Activated CD4-positive, alpha-beta T cell treated with anti-CD3 and anti-CD28 coated beads for 48 hours (primary cell): ENCODE measurements around the gene NFIA.

Experiments used
- DNase-seq: peaks from one replicate; pipeline ENCODE4 v3.0.0-alpha.2; 2020

The NFIA gene

DNA sequence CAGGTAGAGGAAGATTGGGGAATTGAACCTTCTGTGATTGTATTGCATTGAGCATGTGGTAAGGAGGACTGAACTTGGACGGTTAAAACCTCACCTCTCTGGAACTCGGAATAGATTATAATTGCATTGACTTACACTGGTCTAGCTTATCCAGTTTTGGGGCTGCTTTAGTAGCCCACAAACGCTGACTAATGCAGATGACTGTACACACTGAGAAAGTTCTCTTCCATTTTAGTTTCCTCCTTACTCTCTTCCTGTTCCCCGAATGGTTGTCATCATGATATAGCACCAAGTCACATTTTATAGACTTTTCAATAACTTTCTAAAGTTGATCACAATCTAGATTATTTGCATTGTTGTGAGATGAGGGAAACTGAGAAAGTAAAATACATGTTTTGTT lies 78.2 kb downstream of the NFIA start:
- DNase-seq = no peak

DNA sequence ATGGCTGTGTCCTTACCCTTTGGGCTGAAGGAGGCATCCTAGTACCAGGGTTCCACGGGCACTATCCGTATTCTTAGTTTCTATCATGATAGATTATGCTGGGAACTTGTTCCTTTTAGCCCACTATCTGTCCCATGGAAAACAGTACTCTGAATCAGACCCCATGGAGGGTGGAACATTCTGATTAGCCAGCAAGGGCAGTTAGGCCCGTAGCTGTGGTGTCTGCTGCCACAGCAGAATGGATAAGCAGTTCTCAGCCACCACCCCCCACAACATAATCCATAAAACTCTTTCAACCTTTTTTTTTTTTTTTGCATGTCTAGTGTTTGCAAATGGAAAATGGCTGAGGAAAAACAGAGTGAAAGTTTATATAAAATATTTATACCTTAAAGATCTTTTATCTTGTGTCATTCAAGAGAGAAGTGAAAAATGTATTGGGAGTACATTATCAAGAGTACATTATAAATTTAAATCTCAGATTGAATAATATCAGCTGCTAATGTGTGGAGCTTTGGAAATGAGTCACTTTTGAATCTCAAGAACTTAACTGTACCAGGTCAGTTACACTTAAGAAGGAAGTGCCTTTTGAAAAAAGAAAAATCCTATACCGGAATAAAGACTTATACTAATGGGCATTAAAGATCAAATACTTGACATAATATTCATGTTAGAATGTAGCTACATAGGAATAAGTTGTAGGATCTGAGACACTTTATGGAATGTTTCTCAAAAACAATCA lies 80.3 kb downstream of the NFIA start:
- no peak for DNase-seq

DNA sequence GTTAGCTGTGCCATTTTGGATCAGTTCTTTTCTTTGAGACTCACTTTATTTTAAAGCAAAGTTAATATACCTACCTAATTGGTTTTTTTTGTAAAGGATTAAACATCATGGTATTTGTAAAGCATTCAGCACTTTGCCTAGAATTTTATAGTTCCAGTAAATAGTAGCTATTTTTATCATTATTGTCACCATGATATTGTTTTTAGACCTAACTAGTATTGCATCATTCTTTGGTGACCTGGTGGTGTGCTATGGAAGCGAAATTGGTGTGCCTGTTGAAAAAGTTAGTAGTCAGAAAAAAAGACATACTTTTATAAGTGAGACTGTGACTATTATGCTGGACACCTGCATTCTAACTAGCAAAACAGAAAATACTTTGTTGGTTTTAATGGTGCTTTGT lies 81.0 kb downstream of the NFIA start:
- no peak for DNase-seq

DNA sequence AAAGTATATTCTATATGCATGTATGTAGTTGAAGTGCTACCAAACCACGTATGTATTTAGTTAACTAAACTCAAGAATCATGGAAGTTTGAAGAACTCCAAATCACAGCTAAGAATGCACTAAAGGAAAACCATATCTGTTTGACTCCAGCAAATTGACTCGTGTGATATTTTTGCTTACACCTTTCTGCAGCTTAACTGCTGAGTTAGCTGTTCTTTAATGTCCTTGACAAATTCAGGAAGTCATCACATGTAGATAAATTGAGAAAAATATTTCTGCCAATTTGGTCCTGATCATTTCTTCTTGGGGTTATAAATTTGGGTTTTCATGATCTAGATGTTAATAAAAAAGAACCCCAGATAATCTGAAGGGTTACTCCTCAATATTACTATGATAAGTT lies 83.0 kb downstream of the NFIA start:
- no peak for DNase-seq

DNA sequence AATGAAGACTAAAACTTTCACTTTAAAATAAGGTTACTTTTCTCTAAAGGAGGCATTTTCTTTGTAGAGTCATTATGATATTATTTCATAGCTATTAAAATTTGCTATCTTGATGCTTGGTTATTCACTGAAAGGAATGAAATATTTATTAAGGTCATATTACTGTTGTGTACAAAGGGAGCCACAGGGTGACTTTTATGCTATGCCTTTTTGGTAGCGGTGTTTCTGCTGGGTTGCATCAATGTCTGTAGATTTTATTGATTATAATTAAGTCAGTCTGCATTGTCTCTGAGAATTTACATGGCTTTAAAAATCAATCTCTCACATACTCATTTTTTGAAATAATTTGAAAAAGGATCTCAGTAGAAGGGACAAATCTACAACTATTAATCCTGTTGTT lies 84.9 kb downstream of the NFIA start:
- DNase-seq = no peak

DNA sequence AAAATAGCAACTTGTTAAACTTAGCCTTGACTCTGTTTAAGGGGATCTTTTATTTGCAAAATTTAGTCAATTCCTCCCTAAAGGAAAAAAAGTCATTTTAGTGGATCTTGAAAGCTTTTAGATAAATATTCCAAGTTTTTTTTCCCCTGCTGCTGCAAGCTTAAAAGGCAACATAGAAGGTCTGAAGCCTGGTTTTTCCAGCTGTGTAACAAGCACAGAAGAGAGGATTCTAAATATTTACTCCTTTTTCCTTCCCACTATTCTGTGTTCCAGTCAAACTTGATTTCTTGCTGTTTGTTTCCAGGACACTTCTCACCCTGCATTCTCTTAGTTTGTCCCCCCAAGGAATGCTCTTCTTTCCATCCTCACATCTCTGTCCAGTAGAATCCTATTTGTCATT lies 86.7 kb downstream of the NFIA start:
- no peak for DNase-seq

DNA sequence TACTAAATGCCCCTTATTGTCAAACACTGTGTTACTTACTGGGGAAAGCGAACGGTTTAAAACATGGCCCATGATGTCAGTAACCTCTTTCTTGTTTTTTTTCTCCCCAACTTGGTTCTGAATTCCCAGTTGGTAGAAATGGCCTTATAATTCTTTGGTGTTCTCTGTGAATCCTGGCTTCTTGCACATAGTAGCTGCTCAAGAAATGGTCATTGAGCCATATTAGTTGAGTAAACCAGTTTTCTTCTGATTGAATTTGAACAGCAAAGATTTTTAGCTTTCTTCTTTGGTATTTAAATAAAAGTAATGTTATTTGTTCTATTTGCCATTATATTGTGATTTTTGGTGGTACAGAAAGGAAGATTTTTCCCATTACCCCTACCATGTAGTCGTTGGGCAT lies 87.3 kb downstream of the NFIA start:
- no peak for DNase-seq

DNA sequence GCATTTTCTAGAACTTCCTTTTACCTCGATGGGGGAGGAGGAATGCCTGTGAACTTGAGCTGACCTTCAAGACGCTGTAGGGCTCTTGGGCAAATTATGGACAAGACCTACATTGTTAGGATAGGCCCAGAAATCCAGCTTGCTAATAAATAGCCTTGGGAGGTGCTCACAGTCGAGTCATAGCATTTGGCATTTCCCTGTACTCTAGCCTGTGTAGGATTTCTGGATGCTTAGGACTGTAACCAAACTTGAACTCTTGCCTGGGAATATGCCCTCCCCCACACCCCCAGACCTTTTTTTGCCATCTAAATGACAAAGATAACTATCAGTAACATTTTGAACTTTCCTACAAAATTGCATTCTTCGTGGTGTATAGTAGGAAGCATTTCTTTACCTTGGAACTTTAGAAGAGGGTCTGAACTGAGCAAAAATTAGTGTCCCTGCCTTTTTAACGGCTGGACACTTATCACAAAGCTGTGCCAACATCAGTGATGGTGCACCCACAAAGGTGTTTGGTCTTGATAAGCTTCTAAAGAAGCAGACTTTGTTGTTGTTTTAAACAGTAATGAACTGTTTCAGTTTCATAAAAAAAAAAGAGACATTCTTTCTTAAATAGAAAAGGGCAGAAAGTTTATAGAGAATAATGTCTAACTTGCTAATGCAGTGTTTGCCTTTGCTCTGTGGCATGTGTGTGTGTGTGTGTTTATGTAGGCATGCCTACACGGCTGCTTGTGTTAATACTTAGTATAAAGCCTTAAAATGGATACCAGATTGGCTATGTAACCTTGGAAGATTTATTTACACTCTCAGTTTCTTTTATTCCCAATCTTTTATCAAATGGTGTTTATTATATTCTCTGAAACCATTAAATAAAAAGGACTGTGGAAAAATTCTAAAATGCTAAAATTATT lies 88.2 kb downstream of the NFIA start:
- DNase-seq = no peak

DNA sequence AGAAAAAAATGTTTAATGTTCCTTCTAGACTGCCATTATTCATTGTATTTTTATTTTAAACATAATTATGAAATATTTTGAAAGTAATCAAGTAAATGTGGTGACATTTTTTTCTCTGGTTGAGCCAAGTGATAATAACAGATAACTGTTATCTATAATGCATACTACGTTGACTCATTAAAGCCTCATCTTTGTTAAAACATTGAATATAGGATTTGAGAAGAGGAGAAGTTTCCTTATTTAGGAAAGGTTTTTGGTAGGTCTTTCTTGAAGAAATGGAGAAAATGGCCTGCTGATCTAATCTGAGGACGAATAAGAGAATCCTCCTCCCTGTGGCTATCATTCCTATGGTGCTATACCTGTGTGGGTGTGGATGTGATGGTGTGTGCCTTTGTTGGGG lies 89.0 kb downstream of the NFIA start:
- DNase-seq = no peak

DNA sequence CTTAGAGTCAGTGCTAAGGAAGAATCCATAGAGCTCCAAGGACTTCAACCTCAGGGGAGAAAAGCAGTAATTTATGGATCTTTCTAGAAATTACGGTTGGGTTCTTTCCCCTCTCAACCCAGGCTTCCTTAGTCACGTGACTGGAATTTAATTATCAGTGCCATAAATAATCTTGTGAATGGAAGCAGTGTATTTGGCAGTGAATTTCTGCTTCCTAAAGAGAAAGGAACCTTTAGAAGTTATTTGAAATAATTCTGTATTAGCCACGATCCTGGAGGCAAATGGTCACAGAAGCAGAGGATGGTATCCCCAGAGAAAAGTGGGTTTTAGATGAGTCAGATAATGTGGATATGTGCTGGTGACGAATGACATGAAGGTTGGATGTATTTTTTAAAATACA lies 89.6 kb downstream of the NFIA start:
- no peak for DNase-seq

DNA sequence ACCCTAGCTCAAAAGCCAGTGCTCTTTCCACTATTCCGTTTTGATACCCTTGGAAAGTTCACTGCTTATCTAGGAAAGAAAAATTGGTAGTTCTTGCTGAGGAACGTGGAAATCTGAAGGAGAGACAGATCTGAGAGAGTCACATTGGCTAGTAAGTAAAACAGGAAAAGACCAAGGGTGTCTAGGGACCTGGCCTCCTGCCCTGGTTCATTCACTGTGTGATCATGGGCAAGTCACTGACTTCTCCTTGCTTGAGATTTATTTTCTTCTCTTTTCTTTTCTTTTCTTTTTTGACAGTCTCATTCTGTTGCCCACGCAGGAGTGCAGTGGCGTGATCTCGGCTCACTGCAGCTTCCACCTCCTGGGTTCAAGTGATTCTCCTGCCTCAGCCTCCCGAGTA lies 90.8 kb downstream of the NFIA start:
- no peak for DNase-seq

DNA sequence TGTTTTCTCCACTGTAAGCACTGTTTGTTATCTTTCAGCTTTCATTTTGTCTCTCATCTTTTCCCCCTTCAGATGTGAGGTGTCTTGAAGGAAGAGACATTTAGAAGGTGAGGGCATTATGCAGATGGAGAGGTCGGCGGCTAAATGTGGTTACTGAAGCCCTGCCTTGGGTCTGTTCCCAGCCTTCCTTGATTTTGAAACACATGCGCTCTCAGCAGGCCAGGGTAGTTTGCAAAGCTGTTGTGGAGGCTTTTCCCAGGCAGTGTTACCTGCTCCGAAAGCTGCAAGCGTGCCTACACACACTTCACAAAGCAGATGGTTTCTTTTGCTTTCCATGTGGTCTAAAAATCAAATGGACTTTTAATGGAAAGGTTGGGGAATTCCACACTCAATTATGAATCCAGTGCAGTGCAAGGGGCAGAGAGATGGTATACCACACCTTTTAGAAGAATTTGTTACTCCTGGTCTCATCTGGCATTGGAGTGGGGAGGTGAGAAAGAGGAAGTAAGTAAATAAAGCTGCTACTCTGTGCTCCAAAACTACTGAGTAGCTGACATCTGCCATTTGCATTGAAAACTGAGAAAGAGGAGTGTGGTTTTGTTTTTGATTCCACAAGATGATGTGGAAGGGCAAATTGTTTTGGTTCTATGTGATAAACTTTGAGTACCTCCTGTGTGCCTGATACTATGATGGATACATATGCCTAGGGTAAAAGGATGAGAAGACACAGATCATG lies 91.9 kb downstream of the NFIA start:
- DNase-seq = no peak

DNA sequence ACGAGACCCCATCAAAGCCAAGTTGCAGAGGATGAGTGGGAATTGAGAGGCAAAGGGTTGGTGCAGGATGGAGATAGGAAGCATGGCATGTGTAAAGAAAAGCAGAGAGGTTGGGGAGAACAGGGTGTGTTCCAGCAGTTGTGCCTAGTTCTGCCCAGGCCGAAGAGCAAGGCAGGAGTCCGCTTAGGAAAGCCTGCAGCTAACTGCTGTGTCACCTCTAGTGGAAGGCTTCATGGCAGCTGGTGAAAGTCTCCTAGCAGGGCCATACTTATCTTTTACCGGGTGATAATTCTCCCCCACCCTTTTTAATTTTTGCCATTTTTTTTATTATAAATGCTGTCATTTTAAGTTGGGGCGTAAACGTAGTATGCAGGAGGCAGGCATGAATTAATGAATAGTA lies 93.6 kb downstream of the NFIA start:
- DNase-seq = no peak

DNA sequence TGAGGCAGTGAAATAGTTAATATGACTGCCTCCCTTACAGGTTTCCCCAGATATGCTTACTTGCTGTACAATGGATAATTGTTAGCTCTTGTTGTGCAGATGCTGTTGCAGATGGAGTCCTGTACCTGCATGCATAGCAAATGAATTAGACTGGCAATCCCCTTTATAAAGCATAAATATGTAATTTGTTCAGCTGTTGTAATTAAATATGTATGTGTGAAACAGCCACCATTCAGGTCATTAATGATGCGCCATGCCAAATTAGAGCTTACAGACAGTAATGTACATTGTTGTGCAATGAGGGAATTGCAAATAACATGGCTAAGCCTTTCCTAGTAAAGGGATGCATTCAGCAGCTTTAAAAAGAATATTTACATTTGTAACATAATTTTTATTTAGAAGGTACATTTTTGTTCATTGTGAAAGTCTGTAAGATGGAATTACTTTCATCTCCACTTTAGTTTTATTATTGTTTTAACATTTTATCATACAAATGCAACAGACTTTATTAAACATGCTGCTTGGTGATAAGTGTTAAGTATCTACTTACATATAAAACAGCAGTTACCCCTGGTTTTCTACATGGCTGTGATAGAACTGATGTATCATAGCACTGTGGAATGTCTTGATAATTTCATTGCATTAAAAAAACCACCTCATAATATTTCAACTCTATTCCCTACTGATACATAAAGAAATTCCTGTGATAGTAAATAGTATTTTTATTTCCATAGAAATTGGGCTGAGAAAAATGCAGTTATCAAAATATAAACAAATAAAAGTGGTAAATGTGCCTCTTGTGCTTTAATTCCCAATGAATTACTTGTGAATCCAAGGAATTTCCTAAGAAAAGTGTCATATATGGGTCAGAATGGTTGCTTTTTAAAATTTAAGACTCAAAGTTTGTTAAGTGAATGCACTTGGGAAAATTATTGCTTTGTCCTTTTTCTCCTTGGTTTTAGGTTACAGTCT lies 99.0 kb downstream of the NFIA start:
- DNase-seq = no peak

DNA sequence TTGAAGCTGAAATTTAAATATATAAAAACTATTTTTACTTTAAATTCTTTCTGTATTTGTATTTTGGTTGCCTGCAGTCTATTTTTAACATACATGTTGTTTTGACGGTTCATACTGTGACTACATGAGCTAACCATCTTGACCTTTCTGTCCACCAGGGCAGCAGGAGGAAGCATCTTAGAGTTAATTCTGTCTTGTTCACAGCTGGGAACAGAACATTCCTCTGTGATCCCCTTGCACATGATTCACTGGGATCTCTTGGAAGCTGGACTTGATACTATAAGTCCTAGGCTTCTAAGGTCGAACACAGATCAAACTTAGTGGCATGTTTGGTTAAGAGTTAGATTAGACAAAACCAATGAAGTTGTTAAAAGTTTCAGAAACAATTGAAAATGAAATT lies 99.7 kb downstream of the NFIA start:
- no peak for DNase-seq

DNA sequence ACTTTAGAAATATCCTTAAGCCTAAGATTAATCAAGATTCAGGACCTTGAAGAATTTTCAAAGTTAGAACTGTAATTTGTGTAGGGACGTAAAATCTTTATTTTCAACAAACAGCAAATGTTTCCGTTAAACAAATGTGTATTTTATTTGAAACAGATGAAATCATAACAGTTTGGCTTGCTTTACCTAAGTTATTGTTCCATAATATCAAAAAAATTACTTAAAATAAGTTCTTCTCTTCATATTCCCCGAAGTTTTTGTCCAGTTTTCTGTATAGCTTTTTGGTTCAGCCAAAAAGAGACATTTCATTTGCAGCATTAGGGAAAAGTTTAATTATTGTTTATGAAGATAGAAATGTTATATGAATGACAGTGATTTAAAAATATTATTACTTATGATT lies 100.1 kb downstream of the NFIA start:
- no peak for DNase-seq

DNA sequence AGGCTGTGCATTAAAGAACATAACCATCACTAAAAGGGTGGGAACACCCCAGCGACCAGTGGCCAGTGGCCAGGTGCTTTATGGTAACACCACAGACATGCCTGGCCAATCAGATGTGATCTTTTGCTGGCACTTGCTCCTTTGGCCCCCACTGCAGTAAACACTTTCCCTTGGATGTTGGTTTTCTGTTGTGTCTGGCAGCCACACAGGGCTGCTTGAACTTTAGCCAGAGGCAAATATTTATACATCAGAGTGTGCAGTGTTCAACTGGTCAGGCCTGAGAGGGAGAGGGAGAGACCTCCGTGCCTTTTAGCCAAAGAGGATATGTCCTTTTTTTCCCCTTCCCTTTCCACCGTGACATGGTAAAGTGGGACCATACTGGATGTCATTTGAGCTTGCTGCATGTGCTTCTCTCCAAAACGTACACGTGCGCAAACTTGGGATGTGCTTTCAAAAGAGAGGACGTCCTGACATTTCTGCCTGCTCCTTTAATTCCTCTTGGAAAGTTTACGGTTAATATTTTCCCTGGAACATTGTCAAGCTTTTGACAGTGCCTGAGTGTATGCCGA lies 101.2 kb downstream of the NFIA start:
- no peak for DNase-seq

DNA sequence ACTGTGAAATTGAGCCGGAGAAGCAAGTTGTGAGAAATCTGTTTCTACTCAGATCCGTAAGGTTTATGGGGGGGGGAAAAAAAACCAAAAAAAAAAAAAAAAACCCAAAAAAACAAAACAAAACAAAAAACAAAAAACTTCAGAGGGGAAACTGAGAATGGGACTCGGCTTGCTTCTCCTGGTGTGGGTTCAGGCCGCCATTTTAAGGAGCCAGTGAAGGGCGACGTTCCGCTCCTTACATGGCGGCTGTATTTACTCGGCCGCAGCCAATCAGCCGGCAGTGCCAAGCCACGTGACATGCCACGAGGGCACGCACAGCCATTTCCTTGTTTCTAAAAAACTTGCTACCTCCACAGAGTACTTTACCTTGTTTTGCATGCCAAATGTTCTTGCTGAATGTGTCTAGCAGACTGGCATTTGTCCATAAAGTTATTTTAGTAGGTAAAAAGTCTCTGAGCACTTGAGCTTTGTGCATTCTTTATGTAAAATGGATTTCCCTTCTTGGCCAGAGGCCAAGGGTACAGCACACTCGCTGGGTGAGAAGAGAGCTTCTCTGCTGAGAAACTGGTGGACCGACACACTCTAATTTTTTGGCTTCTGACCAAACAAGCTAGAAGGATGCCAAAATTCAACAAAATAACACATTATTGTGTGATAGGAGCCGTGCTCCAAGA lies 101.8 kb downstream of the NFIA start:
- DNase-seq = no peak

DNA sequence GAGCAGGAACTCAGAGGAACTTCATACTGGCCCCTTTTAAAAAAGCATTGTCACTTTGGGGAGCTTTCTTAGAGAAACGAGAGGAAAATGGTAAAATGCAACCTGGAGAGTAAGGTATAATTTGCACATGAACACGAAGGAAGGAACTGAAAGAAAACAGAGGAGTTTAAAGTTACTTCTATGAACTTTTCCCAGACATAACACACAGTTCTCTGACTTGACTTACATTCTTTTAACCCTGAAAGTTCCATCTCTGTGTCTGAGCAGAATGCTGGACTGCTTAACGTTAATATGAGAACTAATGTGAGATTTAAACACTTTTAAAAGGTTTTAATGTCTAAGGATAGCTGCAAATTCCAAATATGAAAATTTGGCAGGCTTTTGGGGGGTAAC lies 102.3 kb downstream of the NFIA start:
- no peak for DNase-seq

DNA sequence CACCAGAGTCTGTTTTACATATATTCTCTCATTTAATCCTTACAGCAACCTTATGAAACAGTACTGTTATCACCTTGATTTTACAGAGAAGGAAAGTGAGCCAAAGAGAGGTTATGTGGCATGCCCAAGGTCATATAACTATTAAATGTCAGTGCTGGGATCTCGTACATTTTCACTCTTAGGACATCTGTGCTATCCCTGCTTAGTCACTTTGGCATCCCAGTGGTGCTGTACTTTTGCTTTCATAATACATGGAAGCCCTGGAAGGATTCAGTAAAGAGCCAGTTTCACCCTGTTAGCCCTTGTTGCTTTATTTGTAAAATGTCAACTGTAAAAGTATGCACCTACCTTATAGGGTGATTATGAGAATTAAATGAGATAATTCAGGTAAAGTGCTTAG lies 104.4 kb downstream of the NFIA start:
- DNase-seq = no peak

DNA sequence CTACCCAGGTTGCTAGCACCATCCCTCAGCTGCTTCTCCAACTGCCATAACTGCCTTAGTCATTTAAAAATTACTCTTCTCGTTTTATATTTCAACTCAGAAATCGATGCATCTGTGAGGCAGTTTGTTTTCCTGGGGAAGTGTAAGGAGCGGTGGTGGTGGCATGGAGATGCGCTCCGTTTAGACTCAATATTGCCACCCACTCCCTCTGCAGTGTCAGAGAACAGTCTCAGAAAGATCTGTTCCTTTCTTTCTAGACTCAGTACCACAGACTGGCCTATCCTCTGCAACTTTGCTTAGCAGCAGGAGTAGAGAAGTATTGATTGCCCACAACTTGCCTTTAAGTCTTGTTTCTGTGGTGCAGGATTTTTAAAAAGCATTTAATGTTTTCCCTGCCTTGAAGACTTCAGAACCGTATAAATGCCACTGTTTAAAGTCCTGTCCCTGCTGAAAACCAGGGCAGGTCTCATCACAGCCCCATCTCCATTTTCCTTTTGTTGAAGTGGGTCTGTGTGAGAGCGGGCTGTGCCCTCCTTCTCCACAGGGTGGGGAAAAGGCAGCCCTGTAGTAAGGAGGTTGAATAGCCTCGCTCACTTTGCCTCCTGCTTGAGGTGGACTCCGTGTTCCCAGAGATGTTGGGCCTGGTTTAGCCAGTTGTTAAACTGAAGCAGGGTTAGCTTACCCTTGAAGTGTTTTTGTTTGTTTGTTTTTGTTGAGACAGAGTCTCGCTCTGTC lies 105.2 kb downstream of the NFIA start:
- no peak for DNase-seq
